ENCODE results near the gene LHPP. TPM values are rescaled to one million over a fixed set of nuclear protein-coding genes. Genes with fewer than 3 reads are reported as not detected.

The LHPP gene
- polyA plus RNA-seq, 2 of the 4 experiments (the other 2 are of a cell fraction), result 14.4 to 18.6 TPM

- no peak for TF ChIP-seq RAD21 (conservative IDR thresholded peaks at IDR 0.05 in 1 of 2, IDR thresholded peaks at IDR 0.05 in 1 of 2)
- TF ChIP-seq HDAC2 (IDR thresholded peaks at IDR 0.05), result no peak
- peak; percentile 94 for TF ChIP-seq PHF8 (IDR thresholded peaks at IDR 0.05; ENCODE audit: borderline replicate concordance, low read depth)
- peak; percentile 97 for TF ChIP-seq BCL3 (IDR thresholded peaks at IDR 0.05)
- TF ChIP-seq CHD2 (IDR thresholded peaks at IDR 0.05; ENCODE audit: low read length, partially characterized antibody), result no peak
- TF ChIP-seq POLR2A (IDR thresholded peaks at IDR 0.05; ENCODE audit: low read length), result peak; percentile 98
Observed at GRCh38 chr10:124418726-124419501, 42.7 kb upstream of the LHPP start, which contains the start of gene OAT (continued).

- peak overlapping the region; percentile 86 for H3K4me2 ChIP-seq
- ChIA-PET CTCF (interaction anchor here (0.6 to 2.1 kb wide), 4 partner anchors 11 to 1257 kb away, joined by 3 to 7 read pairs (median 4); no protein-coding TSS in a partner anchor), POLR2A (interaction anchor here (0.7 to 2.7 kb wide), 4 partner anchors 15 to 76 kb away, joined by 3 to 12 read pairs (median 4); partner anchors contain the start of gene LHPP)
- FAIRE-seq (no peak), ATAC-seq (no peak), DNase-seq (ENCODE audit: low read depth in 1 of 2, low spot score in 1 of 2) (no peak)
- no peaks in the 10 kb centered on the region for H3K9me3 ChIP-seq
- no peak for TF ChIP-seq POLR2A (IDR thresholded peaks at IDR 0.05; ENCODE audit: low read length)
- H3K27ac ChIP-seq, result peak overlapping the region in 1 of 2 experiments; percentile 76; a peak in 2 of 6 replicates
- 83% methylated on average over 10 of the region's 10 CpGs for WGBS (ENCODE audit: missing lambda C conversion rate)
- peaks cover 21% of the 10 kb centered on the region for H3K4me1 ChIP-seq
- peak overlapping the region; percentile 85 for H3K4me3 ChIP-seq
Observed at GRCh38 chr10:124419635-124420034, 42.0 kb upstream of the LHPP start.

GRCh38 chr10:124420254-124420653 is 41.4 kb upstream of the LHPP start:
- ChIA-PET POLR2A (interaction anchor here (1.3 kb wide), 1 partner anchor 15 kb away, joined by 4 read pairs; no protein-coding TSS in a partner anchor), CTCF (interaction anchor here (0.6 to 2.1 kb wide), 4 partner anchors 31 to 1257 kb away, joined by 3 to 7 read pairs (median 5); no protein-coding TSS in a partner anchor)
- 27% methylated on average over 1 of the region's 1 CpG for WGBS (ENCODE audit: missing lambda C conversion rate)
- Histone ChIP-seq H3K4me2 (no peak overlapping the region), H3K27ac (no peak overlapping the region), H3K4me3 (no peak overlapping the region), H3K9me3 (no peaks in the 10 kb centered on the region), H3K4me1 (peaks cover 21% of the 10 kb centered on the region)
- DNase-seq (ENCODE audit: low read depth in 1 of 2, low spot score in 1 of 2) (no peak), ATAC-seq (no peak), FAIRE-seq (no peak)
- no peak for TF ChIP-seq RCOR1 (IDR thresholded peaks at IDR 0.05; ENCODE audit: low read depth, low read length)
- no peak for TF ChIP-seq TP53 (CRISPR knock-in tag; IDR thresholded peaks at IDR 0.05)
- no peak for TF ChIP-seq GATA3 (IDR thresholded peaks at IDR 0.05; ENCODE audit: borderline replicate concordance)
- no peak for TF ChIP-seq BHLHE40 (IDR thresholded peaks at IDR 0.05; ENCODE audit: low read depth, low read length)
- TF ChIP-seq EHF (CRISPR knock-in tag; IDR thresholded peaks at IDR 0.05), result no peak
- TF ChIP-seq ZFP36 (IDR thresholded peaks at IDR 0.05; ENCODE audit: borderline replicate concordance, partially characterized antibody), result no peak
- TF ChIP-seq BCL3 (IDR thresholded peaks at IDR 0.05), result no peak
- TF ChIP-seq JUN (IDR thresholded peaks at IDR 0.05), result no peak
- TF ChIP-seq MAZ (IDR thresholded peaks at IDR 0.05; ENCODE audit: borderline replicate concordance, low read depth, low read length), result no peak
- no peak for TF ChIP-seq REST (IDR thresholded peaks at IDR 0.05)
- TF ChIP-seq HOXB13 (CRISPR knock-in tag; IDR thresholded peaks at IDR 0.05; ENCODE audit: low read depth), result no peak
